Stimulated activated CD8-positive, alpha-beta memory T cell treated with anti-CD3 and anti-CD28 coated beads, Interleukin-2, amount 100 ng/mL, for 48 hours (primary cell): ENCODE results near the gene CRYBA1.

ENCODE experiments used
- DNase-seq, 2 donors: peaks; one replicate each; pipeline ENCODE4 v3.0.0-alpha.2; 2020; ENCODE audit warnings: low read depth in 2 of 2

CRYBA1 gene

DNA sequence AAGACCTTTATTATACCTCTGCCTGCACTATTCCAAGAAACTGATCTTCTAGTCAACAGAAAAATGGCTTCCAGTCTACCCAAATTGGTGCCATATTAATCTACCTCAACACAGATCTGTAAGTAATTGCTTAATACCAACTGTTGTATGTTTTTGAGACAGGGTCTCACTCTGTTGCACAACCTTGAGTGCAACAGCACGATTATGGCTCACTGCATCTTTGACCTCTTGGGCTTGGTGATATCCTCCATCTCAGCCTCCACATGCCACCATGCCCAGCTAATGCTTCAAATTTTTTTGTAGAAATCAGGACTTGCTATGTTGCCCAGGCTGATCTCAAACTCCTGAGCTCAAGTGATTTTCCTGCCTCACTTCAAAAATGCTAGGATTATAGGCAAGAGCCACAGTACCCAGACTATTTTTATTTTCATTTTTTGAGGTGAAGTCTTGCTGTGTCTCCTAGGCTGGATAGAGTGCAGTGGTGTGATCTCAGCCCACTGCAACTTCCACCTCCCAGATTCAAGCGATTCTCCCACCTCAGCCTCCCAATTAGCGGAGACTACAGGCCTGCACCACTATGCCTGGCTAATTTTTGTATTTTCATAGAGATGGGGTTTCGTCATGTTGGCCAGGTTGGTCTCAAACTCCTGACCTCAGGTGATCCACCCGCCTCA lies 32.9 kb downstream of the CRYBA1 start:
- no peak for DNase-seq

DNA sequence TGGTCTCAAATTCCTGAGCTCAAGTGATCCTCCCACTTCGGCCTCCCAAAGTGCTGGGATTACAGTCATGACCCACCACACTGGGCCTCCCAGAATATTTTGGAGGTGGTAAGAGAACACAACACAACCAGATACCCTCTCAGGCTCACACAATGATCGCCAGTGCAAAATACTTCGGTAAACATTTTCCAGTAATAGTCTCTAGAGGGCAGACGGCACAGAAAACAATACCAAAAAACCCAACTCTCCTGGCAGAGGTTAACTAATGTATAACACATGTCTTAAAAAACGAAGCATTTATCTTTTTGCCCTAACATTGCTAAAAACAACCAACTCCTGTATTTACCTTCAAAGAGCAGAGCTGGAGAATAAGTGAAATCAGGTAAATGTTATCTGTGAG lies 36.8 kb downstream of the CRYBA1 start:
- no peak for DNase-seq

DNA sequence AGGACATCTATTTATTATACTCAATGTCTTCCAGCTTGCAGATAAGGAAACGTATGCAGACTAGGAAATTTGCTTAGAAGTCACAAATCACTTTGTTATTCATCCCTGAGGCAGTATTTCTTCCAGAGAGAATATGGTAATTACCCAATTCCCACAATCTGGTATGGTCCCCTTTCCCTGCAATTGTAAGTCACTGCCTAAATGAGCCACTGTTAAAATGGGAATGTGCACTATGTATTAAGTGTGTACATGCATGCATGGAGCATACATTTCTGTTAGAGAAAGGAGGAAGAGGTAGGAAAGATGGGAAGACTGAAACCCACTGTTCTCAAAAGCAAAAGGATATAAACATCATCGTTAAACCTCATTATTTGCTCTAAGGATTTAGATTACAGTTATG lies 37.3 kb downstream of the CRYBA1 start:
- no peak for DNase-seq

DNA sequence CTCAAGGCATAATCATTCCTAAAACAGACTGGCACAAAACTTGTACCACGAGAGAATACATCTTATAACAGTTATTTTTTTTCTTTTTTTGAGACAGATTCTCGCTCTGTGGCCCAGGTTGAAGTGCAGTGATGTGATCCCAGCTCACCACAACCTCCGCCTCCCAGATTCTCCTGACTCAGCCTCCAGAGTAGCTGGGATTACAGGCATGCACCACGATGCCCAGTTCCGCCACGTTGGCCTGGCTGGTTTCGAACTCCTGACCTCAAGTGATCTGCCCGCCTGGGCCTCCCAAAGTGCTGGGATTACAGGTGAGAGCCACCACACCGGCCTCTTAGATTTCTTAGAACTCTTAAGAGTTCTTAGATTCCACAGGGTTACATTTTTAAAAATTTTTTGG lies 43.2 kb downstream of the CRYBA1 start:
- DNase-seq, result no peak

DNA sequence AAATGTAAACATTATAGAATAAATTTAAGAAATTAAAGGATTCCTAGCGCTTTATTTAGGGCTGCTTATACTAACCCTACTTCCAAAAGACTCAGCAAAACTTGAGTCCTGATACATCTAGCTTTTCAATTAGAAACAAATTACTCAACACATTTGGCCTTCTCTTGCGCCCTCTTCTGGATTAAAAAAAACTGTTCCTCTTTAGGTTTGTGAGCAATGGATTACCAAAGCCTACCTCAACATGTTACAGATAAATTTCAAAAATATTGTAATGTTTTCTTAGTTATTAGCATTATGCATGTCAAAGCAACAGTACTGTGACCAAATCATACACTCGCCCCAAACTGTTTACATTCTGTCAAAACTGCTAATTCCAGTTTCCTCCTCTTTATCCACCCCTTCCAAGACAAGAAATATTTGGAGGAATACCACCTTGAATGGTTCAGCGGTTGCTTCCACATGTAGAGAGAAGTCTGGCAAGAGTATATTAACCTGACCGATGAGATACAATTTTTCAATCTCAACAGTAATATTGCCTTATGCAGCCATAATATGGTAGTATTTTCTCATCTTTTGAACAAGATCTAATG lies 44.6 kb downstream of the CRYBA1 start:
- no peak for DNase-seq

DNA sequence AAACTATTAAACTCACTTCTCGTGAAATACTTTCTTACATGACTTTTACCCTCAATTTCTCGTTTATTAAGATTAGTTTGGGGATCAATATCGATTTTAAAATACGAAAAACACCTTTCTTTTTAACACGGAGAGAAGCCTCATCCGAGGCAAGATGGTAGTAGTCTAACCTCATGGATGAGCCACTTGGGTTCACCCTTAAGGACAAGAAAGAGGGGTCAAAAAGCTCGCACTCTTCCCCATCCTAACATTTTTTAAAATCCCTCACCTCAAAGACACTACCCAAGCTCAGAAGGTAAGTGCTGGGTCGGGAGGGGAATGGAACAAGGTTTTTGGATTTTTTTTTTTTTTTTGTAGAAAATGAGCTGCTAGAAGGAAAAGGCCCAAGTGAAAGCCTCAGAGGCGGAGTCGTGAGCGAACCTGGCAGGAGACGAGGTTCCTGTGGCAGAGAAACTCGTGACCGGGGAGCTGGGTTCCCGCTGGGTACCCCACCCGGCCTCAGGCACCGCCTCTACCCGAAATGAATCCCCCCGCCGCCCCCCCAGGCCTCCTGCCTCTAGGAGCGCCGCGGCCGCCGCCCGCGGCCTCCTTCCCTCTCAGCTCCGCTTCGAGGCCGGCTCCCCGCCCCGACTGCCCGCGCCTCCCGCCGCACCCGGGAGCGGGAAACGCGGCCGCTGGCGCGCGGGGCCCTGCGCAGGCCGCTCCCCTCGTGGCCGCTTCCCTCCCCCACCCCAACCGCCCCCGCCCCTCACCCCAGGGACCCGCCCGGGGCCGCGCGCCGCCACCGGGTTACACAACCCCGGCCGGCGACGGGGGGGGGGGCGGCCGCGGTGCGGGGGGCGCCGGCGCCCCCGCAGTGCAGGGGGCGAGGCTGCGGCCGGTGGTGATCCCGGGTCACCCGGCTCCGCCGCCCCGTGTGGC lies 45.7 kb downstream of the CRYBA1 start:
- DNase-seq, result peak; percentile 34 to 36

DNA sequence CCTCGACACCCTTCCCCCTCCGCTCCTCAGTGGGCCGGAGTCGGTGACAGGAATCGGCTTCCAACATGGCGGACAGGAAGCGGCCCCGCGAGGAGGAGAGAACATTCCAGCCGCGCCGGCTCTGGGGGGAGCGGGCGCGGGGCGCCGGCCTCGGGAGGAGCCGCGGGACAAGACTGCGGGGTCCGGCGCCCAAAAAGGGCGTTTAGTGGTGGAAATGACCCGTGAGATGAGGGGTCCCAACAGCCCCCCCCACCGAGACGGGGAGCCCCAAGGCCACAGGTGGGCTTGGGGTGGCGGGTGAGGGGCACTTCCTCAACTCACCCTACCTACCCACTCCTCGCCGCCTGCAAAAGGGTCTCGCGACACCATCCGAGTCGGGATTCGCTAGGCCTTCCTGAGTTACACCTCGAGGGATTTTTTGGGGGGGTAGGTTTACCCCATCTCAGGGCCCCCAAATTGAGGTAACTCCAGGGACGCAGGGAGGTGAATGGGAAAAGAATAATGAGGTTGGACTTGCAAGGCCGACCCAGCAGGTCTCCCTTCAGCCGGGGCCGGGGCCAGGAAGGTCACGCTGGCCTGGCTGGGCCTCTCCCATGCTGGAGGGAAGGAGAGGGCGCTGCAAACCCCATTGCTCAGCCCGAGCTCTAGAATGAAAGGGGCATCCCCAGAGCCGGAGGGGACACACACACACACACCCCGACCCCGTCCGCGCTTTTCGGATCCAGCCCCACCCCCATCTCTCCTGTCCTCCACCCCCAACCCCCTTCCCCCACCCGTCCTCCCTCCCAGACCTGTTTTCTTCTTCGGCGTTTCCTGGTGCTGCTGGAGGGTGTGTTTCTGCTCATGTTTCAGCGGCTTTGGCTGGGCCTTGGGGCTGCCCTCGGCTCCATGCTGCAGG lies 46.6 kb downstream of the CRYBA1 start:
- DNase-seq, result peak; percentile 48 to 50

DNA sequence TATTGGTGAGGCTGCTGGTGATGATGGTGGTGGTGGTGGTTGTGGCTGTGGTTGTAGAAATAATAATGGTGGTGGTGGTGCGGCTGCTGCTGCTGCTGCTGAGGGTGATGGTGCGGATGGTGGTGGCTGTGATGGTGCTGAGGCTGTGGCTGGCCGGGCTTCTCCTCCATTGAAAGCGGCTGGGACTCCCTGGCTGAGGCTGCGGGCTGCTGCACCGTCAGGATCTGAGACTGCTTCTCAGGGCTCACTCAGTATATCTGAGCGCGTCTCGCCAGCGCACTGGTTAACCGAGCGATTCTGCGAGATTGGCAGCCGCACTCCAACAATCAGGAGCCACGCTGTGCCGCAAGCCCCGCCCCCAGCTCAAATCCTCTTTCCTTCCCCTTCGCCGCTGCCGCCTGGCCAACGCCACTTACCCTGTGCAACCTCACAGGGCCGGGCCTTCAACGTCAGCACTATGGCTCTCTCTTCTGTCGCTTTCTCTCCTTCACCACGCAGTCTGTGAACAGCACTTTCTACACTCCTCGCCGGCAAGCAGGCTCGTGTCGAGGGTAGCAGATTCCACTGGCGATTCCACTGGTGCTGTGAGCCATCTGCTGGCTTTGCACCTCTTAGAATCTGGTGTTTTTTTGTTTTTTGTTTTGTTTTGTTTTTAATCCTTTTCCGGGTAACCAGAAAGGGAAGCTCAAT lies 47.4 kb downstream of the CRYBA1 start, which contains the start of gene NUFIP2:
Gene NUFIP2, minus strand, starts transcription at position 259 of the 690 bp plus-strand sequence. Its CDS starts 89 bp downstream, at position 170.
- DNase-seq, result peak; percentile 97 to 98

DNA sequence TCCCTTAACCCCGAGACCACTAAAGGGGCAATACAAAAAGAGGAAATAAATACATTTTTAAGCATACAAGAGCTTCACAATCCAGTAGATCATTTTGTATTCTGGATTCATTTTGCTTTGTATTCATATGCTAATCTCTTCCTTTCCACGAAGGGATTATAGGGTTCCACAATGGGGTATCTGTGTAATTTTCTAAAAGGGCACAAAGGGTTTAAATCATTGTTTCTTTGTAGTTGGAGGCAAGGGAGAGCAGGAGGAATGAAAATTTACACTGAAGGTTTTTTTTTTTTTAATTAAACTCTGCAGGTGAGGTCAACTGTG lies 47.9 kb downstream of the CRYBA1 start:
- no peak for DNase-seq

DNA sequence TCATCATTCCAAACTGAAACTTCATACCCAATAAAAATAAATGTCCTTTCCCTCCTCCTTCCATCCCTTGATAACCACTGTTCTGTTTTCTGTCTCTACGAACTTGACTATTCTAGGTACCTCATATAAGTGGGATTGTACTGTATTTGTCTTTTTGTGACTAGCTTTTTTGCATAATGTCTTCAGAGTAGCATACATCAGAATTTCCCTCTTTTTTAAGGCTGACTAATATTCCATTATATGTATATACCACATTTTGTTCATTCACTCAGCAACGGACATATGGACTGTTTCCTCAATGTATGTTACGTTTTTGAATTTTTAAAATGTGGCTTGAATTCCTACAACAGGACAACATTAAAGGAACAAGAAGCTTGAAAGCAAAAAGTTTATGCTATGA lies 48.8 kb downstream of the CRYBA1 start:
- DNase-seq, result no peak

DNA sequence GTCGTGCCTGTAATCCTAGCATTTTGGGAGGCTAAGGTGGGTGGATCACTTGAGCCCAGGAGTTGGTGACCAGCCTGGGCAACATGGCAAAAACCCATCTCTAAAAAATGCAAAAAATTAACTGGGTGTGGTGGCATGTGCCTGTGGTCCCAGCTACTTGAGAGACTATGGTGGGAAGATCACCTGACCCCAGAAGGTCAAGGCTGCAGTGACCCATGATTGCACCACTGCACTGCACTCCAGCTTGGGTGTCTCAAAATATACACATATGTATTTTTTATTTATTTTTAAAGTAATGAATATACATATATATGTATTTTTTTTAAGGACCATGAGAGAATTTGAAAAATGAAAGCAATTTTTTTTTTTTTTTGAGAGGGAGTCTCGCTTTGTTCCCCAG lies 52.4 kb downstream of the CRYBA1 start:
- DNase-seq, result no peak

DNA sequence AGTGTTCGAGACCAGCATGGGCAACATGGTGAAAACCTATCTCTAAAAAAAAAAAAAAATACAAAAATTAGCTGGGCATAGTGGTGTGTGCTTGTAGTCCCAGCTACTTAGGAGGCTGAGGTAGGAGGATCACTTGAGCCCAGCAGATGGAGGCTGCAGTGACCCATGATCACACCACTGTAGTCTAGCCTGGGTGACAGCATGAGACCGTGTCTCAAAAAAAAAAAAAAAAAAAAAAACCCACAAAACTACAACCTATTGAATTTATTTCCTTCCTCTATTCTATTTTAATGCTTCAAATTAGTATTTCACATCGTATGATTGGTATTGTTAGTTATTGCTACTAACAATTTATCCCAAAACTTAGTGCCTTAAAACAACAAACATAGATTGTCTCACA lies 56.7 kb downstream of the CRYBA1 start:
- no peak for DNase-seq
